Liver (tissue), 9 donors: ENCODE data around the gene NAT8L. TPM values are rescaled to one million over a fixed set of nuclear protein-coding genes. Genes with fewer than 3 reads are reported as not detected.

ENCODE experiments used
- DNase-seq: peaks from one replicate; pipeline ENCODE4 v3.0.0-alpha.2; 2017; ENCODE audit warnings: low spot score
- H3K27ac ChIP-seq, 2 donors: one replicate each; pipeline ENCODE4 v1.7.0; 2013; ENCODE audit warnings: inconsistent platforms in 2 of 2, low read length in 2 of 2, control low read depth in 1 of 2, low read depth in 1 of 2, mild to moderate bottlenecking in 1 of 2
- H3K27me3 ChIP-seq, 4 donors: one replicate each; pipeline versions ENCODE4 v1.6.1 to v1.7.0; 2013; ENCODE audit warnings: low read length in 3 of 4, inconsistent platforms in 1 of 4, mild to moderate bottlenecking in 1 of 4, moderate library complexity in 1 of 4; ENCODE audit not compliant: control insufficient read depth in 4 of 4, insufficient read depth in 4 of 4
- H3K36me3 ChIP-seq, 4 donors: one replicate each; pipeline versions ENCODE4 v1.6.1 to v1.7.0; 2013; ENCODE audit warnings: low read length in 3 of 4, mild to moderate bottlenecking in 3 of 4, low read depth in 1 of 4, moderate library complexity in 1 of 4; ENCODE audit not compliant: control insufficient read depth in 4 of 4, insufficient read depth in 3 of 4
- H3K4me1 ChIP-seq, 4 donors: one replicate each; pipeline versions ENCODE4 v1.6.1 to v1.7.0; 2013; ENCODE audit warnings: low read length in 3 of 4, mild to moderate bottlenecking in 3 of 4, moderate library complexity in 1 of 4; ENCODE audit not compliant: control insufficient read depth in 4 of 4, insufficient read depth in 4 of 4
- H3K4me3 ChIP-seq, 3 donors: one replicate each; pipeline versions ENCODE4 v1.6.1 to v1.7.0; 2013; ENCODE audit warnings: low read length in 3 of 3, control low read depth in 1 of 3, low read depth in 1 of 3, mild to moderate bottlenecking in 1 of 3
- H3K9ac ChIP-seq, 2 donors: one replicate each; pipeline ENCODE4 v1.7.0; 2013; ENCODE audit warnings: low read length in 2 of 2, mild to moderate bottlenecking in 2 of 2, moderate library complexity in 2 of 2, control low read depth in 1 of 2, low read depth in 1 of 2
- H3K9me3 ChIP-seq, 4 donors: one replicate each; pipeline versions ENCODE4 v1.6.1 to v1.7.0; 2013; ENCODE audit warnings: low read length in 3 of 4; ENCODE audit not compliant: control insufficient read depth in 4 of 4
- EGR1 ChIP-seq, 2 donors: IDR thresholded peaks; 2 replicates each; pipeline ENCODE4 v1.6.1; 2016 to 2018; ENCODE audit warnings: antibody characterized with exemption in 2 of 2, low read depth in 2 of 2
- FOXA1 ChIP-seq: IDR thresholded peaks from 2 replicates; pipeline ENCODE4 v1.6.1; 2016; ENCODE audit warnings: antibody characterized with exemption
- FOXA2 ChIP-seq: IDR thresholded peaks from 2 replicates; pipeline ENCODE4 v1.6.1; 2016; ENCODE audit warnings: antibody characterized with exemption
- GABPA ChIP-seq, 2 donors: IDR thresholded peaks in 1 of 2; conservative IDR thresholded peaks in 1 of 2; 2 replicates each; pipeline ENCODE4 v1.6.1; 2016; ENCODE audit warnings: antibody characterized with exemption in 2 of 2, mild to moderate bottlenecking in 1 of 2, moderate library complexity in 1 of 2
- HNF4G ChIP-seq: IDR thresholded peaks from 2 replicates; pipeline ENCODE4 v1.6.1; 2016; ENCODE audit warnings: antibody characterized with exemption
- JUND ChIP-seq, 2 donors: IDR thresholded peaks; 2 replicates each; pipeline ENCODE4 v1.6.1; 2016; ENCODE audit warnings: antibody characterized with exemption in 2 of 2
- RAD21 ChIP-seq, 2 donors: IDR thresholded peaks; 2 replicates each; pipeline ENCODE4 v1.6.1; 2016; ENCODE audit warnings: antibody characterized with exemption in 2 of 2, mild to moderate bottlenecking in 2 of 2
- RXRA ChIP-seq, 2 donors: IDR thresholded peaks; 2 replicates each; pipeline ENCODE4 v1.6.1; 2017 to 2018; ENCODE audit warnings: antibody characterized with exemption in 2 of 2, mild to moderate bottlenecking in 1 of 2
- SP1 ChIP-seq: IDR thresholded peaks from 2 replicates; pipeline ENCODE4 v1.6.1; 2018; ENCODE audit warnings: antibody characterized with exemption, mild to moderate bottlenecking
- TAF1 ChIP-seq: conservative IDR thresholded peaks from 2 replicates; pipeline ENCODE4 v1.6.1; 2016; ENCODE audit warnings: antibody characterized with exemption, mild to moderate bottlenecking
- YY1 ChIP-seq: IDR thresholded peaks from 2 replicates; pipeline ENCODE4 v1.6.1; 2016; ENCODE audit warnings: antibody characterized with exemption, mild to moderate bottlenecking
- WGBS: extraction: QIAGEN DNeasy Blood & Tissue Kit; methylation state at CpG from one replicate; pipeline ENCODE4 v1.1.7; 2013; 5-methylcytosine and 5-hydroxymethylcytosine counted together
- polyA plus RNA-seq, 2 donors: library from polyadenylated mRNA; stranded (reverse) in 1 of 2; unstranded in 1 of 2; fragments of 200-250 nt in 1 of 2; fragments of >200 nt in 1 of 2; fragmentation: Nextera tagmentation in 1 of 2; extraction: Ambion mirVana in 1 of 2; gene quantifications; one replicate each; pipeline versions ENCODE4 v1.2.1 to v1.2.3, GENCODE V29; 2013 to 2015
- total RNA-seq, 2 donors: library from RNA; depleted of rRNA; stranded (reverse); fragments of >200 nt; gene quantifications; one replicate each; pipeline ENCODE4 v1.2.3, GENCODE V29; 2014
- TF ChIP-seq, protein P1 (sequence below): IDR thresholded peaks from 2 replicates; pipeline ENCODE4 v1.6.1; 2016; ENCODE audit warnings: antibody characterized with exemption, mild to moderate bottlenecking
- TF ChIP-seq, protein P2 (sequence below): IDR thresholded peaks from 2 replicates; pipeline ENCODE4 v1.6.1; 2016; ENCODE audit warnings: antibody characterized with exemption
- TF ChIP-seq, protein P3 (sequence below): IDR thresholded peaks from 2 replicates; pipeline ENCODE4 v1.6.1; 2016; ENCODE audit warnings: antibody characterized with exemption
- TF ChIP-seq, protein P4 (sequence below): IDR thresholded peaks from 2 replicates; pipeline ENCODE4 v1.6.1; 2016; ENCODE audit warnings: antibody characterized with exemption
- TF ChIP-seq, protein P5 (sequence below): fragments of 150-350 bp; IDR thresholded peaks from 2 replicates; pipeline ENCODE4 v1.5.1; 2017; ENCODE audit warnings: improper control_type of control experiment, low read depth, low read length; ENCODE audit not compliant: missing input control
- donor health status: healthy.
- donor health status: healthy.
- donor health status: healthy.
- donor health status: healthy.
- donor health status: healthy.

The NAT8L gene, protein sequence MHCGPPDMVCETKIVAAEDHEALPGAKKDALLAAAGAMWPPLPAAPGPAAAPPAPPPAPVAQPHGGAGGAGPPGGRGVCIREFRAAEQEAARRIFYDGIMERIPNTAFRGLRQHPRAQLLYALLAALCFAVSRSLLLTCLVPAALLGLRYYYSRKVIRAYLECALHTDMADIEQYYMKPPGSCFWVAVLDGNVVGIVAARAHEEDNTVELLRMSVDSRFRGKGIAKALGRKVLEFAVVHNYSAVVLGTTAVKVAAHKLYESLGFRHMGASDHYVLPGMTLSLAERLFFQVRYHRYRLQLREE
- under 1 TPM; 0.08 to 0.09 TPM for total RNA-seq
- polyA plus RNA-seq = under 1 TPM in 1 of 2 donors, not detected in 1; 0.07 TPM

DNA sequence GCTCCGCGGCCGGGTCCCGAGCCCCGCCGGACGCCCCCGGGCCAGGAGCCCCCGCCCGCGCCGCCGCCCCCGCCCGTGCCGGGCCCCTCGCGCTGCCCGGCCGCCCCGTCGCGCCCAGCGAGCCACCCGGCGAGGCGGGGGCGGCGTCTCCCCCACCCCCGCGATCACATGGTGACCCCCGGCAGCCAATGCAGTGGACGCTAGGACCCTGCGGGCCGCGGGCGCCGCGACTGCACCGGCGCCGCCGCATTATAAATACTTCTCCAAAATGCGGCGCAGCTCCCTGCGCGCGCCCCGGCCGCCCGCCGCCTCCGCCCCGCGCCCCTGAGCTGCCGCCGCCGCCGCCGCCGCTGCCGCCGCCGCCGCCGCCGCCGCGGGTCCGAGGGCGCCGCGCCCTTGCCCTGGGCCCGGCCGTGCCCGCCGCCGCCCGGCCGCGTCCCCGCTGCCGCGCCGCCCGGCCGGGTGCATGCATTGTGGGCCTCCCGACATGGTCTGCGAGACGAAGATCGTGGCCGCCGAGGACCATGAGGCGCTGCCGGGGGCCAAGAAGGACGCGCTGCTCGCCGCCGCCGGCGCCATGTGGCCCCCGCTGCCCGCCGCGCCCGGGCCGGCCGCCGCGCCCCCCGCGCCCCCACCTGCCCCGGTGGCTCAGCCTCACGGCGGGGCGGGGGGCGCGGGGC is at the start of gene NAT8L:
NAT8L (plus strand) TSS at position 282 of the 680 bp plus-strand sequence; CDS start at position 467, 185 bp downstream.
- Histone ChIP-seq H3K27me3 (peaks cover 0 to 14% (median 4%) of the 10 kb centered on the region in 4 donors), H3K4me1 (peaks cover 0 to 16% (median 7%) of the 10 kb centered on the region in 4 donors), H3K27ac (no peak within 1 kb of the TSS), H3K36me3 (no peaks in the 10 kb centered on the region), H3K9ac (no peak within 1 kb of the TSS), H3K9me3 (no peaks in the 10 kb centered on the region), H3K4me3 (peak within 1 kb of the TSS in 1 of 3 donors; percentile 68)
- TF ChIP-seq GABPA (IDR thresholded peaks at IDR 0.05 in 1 of 2, conservative IDR thresholded peaks at IDR 0.05 in 1 of 2) (no peak), RXRA (IDR thresholded peaks at IDR 0.05) (no peak), JUND (IDR thresholded peaks at IDR 0.05) (no peak), YY1 (no peak), FOXA1 (no peak), RAD21 (IDR thresholded peaks at IDR 0.05) (no peak), FOXA2 (no peak), SP1 (no peak), HNF4G (no peak)
- TF ChIP-seq, protein P1, sequence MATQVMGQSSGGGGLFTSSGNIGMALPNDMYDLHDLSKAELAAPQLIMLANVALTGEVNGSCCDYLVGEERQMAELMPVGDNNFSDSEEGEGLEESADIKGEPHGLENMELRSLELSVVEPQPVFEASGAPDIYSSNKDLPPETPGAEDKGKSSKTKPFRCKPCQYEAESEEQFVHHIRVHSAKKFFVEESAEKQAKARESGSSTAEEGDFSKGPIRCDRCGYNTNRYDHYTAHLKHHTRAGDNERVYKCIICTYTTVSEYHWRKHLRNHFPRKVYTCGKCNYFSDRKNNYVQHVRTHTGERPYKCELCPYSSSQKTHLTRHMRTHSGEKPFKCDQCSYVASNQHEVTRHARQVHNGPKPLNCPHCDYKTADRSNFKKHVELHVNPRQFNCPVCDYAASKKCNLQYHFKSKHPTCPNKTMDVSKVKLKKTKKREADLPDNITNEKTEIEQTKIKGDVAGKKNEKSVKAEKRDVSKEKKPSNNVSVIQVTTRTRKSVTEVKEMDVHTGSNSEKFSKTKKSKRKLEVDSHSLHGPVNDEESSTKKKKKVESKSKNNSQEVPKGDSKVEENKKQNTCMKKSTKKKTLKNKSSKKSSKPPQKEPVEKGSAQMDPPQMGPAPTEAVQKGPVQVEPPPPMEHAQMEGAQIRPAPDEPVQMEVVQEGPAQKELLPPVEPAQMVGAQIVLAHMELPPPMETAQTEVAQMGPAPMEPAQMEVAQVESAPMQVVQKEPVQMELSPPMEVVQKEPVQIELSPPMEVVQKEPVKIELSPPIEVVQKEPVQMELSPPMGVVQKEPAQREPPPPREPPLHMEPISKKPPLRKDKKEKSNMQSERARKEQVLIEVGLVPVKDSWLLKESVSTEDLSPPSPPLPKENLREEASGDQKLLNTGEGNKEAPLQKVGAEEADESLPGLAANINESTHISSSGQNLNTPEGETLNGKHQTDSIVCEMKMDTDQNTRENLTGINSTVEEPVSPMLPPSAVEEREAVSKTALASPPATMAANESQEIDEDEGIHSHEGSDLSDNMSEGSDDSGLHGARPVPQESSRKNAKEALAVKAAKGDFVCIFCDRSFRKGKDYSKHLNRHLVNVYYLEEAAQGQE = no peak
- TF ChIP-seq, protein P2, sequence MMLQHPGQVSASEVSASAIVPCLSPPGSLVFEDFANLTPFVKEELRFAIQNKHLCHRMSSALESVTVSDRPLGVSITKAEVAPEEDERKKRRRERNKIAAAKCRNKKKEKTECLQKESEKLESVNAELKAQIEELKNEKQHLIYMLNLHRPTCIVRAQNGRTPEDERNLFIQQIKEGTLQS = no peak
- TF ChIP-seq, protein P3, sequence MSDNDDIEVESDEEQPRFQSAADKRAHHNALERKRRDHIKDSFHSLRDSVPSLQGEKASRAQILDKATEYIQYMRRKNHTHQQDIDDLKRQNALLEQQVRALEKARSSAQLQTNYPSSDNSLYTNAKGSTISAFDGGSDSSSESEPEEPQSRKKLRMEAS = no peak
- TF ChIP-seq, protein P4, sequence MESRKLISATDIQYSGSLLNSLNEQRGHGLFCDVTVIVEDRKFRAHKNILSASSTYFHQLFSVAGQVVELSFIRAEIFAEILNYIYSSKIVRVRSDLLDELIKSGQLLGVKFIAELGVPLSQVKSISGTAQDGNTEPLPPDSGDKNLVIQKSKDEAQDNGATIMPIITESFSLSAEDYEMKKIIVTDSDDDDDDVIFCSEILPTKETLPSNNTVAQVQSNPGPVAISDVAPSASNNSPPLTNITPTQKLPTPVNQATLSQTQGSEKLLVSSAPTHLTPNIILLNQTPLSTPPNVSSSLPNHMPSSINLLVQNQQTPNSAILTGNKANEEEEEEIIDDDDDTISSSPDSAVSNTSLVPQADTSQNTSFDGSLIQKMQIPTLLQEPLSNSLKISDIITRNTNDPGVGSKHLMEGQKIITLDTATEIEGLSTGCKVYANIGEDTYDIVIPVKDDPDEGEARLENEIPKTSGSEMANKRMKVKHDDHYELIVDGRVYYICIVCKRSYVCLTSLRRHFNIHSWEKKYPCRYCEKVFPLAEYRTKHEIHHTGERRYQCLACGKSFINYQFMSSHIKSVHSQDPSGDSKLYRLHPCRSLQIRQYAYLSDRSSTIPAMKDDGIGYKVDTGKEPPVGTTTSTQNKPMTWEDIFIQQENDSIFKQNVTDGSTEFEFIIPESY = no peak
- no peak for DNase-seq
- WGBS = 1% methylated on average over 119 of the region's 119 CpGs

DNA sequence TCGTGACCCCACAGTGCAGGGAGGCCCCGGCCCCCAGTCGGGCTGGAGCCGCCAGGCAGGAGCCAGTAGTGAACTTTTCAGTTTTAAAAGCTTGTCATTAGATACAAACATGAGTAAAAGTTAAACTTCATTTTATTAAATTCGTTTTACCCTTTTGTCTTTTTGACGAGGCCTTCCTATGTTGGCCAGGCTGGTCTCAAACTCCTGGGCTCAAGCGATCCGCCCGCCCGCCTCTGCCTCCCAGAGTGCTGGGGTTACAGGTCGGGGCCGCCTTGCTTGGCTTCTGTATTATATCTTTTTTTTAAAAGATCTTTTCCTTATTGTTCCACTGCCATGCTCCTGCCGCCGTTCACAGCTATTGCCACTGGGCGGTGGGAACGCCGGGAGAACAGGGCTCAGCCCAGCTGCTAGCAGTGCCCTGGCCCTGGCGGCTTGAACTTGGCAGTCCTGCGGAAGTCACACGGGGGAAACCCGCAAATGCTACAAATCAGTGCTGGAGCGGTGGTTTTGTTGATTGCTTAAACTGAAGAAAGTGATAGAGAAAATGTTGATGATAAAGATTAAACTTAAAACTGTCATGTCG is 49.4 kb upstream of the NAT8L start:
- Histone ChIP-seq H3K27me3 (no peaks in the 10 kb centered on the region), H3K4me3 (peak overlapping the region; percentile 75 to 99 (median 97)), H3K4me1 (peaks cover 0 to 19% (median 9%) of the 10 kb centered on the region in 4 donors), H3K36me3 (peaks cover 0 to 3% (median 0%) of the 10 kb centered on the region in 4 donors), H3K27ac (peak overlapping the region; percentile 99 to 100), H3K9me3 (no peaks in the 10 kb centered on the region), H3K9ac (peak overlapping the region; percentile 66 to 97)
- DNase-seq = peak; percentile 51
- no peak for TF ChIP-seq EGR1 (IDR thresholded peaks at IDR 0.05; ENCODE audit: low read depth in 2 of 2)
- no peak for TF ChIP-seq YY1
- peak; percentile 46 to 71 for TF ChIP-seq RAD21 (IDR thresholded peaks at IDR 0.05)
- TF ChIP-seq, protein P4 = no peak
- TF ChIP-seq SP1 = peak; percentile 55
- peak; percentile 19 for TF ChIP-seq TAF1
- TF ChIP-seq, protein P5, sequence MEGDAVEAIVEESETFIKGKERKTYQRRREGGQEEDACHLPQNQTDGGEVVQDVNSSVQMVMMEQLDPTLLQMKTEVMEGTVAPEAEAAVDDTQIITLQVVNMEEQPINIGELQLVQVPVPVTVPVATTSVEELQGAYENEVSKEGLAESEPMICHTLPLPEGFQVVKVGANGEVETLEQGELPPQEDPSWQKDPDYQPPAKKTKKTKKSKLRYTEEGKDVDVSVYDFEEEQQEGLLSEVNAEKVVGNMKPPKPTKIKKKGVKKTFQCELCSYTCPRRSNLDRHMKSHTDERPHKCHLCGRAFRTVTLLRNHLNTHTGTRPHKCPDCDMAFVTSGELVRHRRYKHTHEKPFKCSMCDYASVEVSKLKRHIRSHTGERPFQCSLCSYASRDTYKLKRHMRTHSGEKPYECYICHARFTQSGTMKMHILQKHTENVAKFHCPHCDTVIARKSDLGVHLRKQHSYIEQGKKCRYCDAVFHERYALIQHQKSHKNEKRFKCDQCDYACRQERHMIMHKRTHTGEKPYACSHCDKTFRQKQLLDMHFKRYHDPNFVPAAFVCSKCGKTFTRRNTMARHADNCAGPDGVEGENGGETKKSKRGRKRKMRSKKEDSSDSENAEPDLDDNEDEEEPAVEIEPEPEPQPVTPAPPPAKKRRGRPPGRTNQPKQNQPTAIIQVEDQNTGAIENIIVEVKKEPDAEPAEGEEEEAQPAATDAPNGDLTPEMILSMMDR = peak; percentile 29
- WGBS = 1% methylated on average over 23 of the region's 23 CpGs
